Epithelial cell of esophagus (primary cell): ENCODE measurements around the gene CLDN4.

Source experiments
- DNase-seq: peaks from one replicate; pipeline ENCODE4 v3.0.0; 2010; ENCODE audit warnings: low read depth
- H3K4me3 ChIP-seq: 2 replicates; pipeline ENCODE4 v1.5.1; 2011; ENCODE audit warnings: mild to moderate bottlenecking, low read length, control low read depth
- CTCF ChIP-seq: IDR thresholded peaks from 2 replicates; pipeline ENCODE4 v1.5.1; 2011; ENCODE audit warnings: low read depth, mild to moderate bottlenecking, low read length, control low read depth, inconsistent platforms; ENCODE audit not compliant: insufficient read depth; ENCODE audit errors: missing control alignments

CLDN4 gene

DNA sequence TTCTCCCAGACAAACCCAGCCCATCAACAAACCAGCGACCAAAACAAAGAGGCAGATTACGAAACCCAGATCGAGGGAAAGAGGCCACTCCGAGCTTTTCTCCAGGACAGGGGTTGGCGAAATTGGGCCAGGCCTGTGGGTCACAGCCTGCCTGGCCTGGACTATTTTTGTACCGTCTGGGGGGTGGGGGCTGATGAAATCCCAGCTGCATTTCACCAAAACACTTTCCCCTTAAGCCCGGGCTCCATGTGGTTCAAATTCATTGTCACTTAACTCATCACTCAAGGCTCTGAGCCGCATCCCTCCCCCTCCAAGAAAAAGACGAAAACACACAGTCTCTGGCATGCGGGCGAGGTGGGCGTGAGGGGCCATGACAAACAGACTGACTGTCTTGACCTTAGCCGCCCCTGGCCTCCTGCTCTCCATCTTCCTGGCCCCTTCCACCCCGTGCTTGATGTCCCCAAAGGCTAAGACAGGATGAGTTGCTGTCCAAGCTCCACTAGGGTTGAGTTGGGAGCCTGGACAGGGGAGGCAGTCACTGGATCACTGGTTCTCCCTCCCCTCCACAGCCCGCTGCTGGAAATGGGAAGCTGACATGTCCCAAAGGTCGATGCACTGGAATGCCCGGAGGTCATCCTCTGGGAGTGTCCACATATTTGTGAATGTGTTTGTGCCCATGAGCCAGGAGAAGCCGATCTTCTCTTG, 49.3 kb downstream of the CLDN4 start:
- DNase-seq = no peak
- TF ChIP-seq CTCF = no peak
- no peak overlapping the region for H3K4me3 ChIP-seq

- H3K4me3 ChIP-seq = no peak overlapping the region
- TF ChIP-seq CTCF = no peak
- no peak for DNase-seq
These were observed 50.0 kb downstream of the CLDN4 start for GRCh38 chr7:73880755-73881328.

DNA sequence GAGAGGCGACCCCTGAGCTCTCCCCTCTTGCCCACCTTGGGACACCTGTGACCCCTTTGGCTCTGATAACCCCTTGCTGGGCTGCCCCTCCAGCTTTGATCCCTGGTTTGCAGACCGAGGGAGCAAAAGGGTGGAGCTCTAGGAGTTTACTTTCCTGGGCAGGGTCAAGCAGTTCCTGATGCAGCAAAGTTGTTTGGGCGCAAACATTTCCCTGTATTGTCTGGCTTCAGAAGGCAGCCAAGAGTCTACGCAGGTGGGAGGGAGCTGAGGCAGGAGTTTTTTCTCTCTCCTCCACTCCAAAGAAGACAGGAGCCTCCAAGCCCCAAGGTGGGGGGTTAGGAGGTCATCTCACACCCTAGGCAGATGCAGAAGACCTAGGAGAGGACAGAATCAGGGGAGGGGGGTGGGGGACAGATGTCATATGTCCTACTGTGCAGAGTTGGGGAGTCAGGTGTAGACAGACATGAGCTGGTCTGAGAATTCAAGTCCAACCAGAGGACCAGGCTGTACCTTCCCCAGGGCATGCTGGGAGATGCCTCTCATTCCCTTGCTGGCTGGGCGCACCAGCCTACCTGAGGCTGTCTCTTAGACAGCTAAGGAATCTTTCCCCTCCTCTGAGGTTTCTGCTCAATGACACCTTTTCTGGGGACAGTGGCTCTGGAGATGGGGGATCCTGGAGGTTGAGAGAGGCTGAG, 50.7 kb downstream of the CLDN4 start:
- TF ChIP-seq CTCF = no peak

GRCh38 chr7:73882047-73882402, 51.2 kb downstream of the CLDN4 start:
- H3K4me3 ChIP-seq = no peak overlapping the region
- no peak for TF ChIP-seq CTCF
- DNase-seq = no peak

More for the DNA sequence above, 50.7 kb downstream of the CLDN4 start:
- no peak for DNase-seq
- H3K4me3 ChIP-seq = no peak overlapping the region
